WERI-Rb-1 (cell line): Measurements from ENCODE around the gene CAMK2B.
A peak's percentile ranks its signal among the peaks of the same experiment; 100 is the strongest.

ENCODE experiments used
- DNase-seq: peaks from one replicate; pipeline ENCODE4 v3.0.0-alpha.2; 2020
- H3K27ac ChIP-seq: fragments of 250-450 bp; sonication (Bioruptor Pico); 2 replicates; pipeline ENCODE4 v1.5.1; 2020; ENCODE audit warnings: mild to moderate bottlenecking, moderate library complexity
- H3K27me3 ChIP-seq: fragments of 250-450 bp; sonication (Bioruptor Pico); 2 replicates; pipeline ENCODE4 v1.5.1; 2021; ENCODE audit warnings: mild to moderate bottlenecking, low read depth, moderate library complexity; ENCODE audit not compliant: insufficient read depth, severe bottlenecking
- H3K36me3 ChIP-seq: fragments of 250-450 bp; sonication (Bioruptor Pico); 2 replicates; pipeline ENCODE4 v1.5.1; 2020; ENCODE audit warnings: mild to moderate bottlenecking, moderate library complexity
- H3K4me3 ChIP-seq: 2 replicates; pipeline ENCODE4 v1.5.1; 2011; ENCODE audit warnings: low read depth, mild to moderate bottlenecking, control low read depth, low read length
- H3K9me3 ChIP-seq: fragments of 250-450 bp; sonication (Bioruptor Pico); 2 replicates; pipeline ENCODE4 v1.5.1; 2021; ENCODE audit warnings: mild to moderate bottlenecking, moderate library complexity; ENCODE audit not compliant: severe bottlenecking
- CTCF ChIP-seq: IDR thresholded peaks from 2 replicates; pipeline ENCODE4 v1.5.1; 2011; ENCODE audit warnings: low read depth, mild to moderate bottlenecking, control low read depth, inconsistent platforms, low read length

The CAMK2B gene

GRCh38 chr7:44262031-44262430, 63.4 kb downstream of the CAMK2B start:
- DNase-seq = no peak
- H3K4me3 ChIP-seq = no peak overlapping the region
- no peak for TF ChIP-seq CTCF
- H3K27ac ChIP-seq = peak overlapping the region; percentile 84
- no peaks in the 10 kb centered on the region for H3K36me3 ChIP-seq
- H3K9me3 ChIP-seq = no peaks in the 10 kb centered on the region
- H3K27me3 ChIP-seq = no peaks in the 10 kb centered on the region

GRCh38 chr7:44261240-44261639, 64.2 kb downstream of the CAMK2B start:
- Histone ChIP-seq H3K27me3 (no peaks in the 10 kb centered on the region), H3K4me3 (no peak overlapping the region), H3K9me3 (no peaks in the 10 kb centered on the region), H3K27ac (peak overlapping the region; percentile 84), H3K36me3 (no peaks in the 10 kb centered on the region)
- peak; percentile 81 for DNase-seq
- TF ChIP-seq CTCF = peak; percentile 50; the same call in 1 of the 2 replicates

GRCh38 chr7:44259547-44260457, 65.6 kb downstream of the CAMK2B start:
- Histone ChIP-seq H3K36me3 (no peaks in the 10 kb centered on the region), H3K4me3 (no peak overlapping the region), H3K9me3 (no peaks in the 10 kb centered on the region), H3K27ac (peak overlapping the region; percentile 65; the same call in 1 of the 2 replicates), H3K27me3 (no peaks in the 10 kb centered on the region)
- TF ChIP-seq CTCF = no peak
- DNase-seq = no peak

- H3K27ac ChIP-seq = peak overlapping the region; percentile 65
These were observed 66.4 kb downstream of the CAMK2B start for GRCh38 chr7:44258865-44259546.

GRCh38 chr7:44258423-44258760, 67.0 kb downstream of the CAMK2B start:
- H3K27me3 ChIP-seq = no peaks in the 10 kb centered on the region
- H3K4me3 ChIP-seq = no peak overlapping the region
- peak overlapping the region; percentile 65 for H3K27ac ChIP-seq
- no peaks in the 10 kb centered on the region for H3K9me3 ChIP-seq
- no peak for TF ChIP-seq CTCF
- no peak for DNase-seq
- no peaks in the 10 kb centered on the region for H3K36me3 ChIP-seq

More at GRCh38 chr7:44258865-44259546, 66.4 kb downstream of the CAMK2B start:
- H3K36me3 ChIP-seq = no peaks in the 10 kb centered on the region
- no peak for DNase-seq
- H3K4me3 ChIP-seq = no peak overlapping the region
- H3K9me3 ChIP-seq = no peaks in the 10 kb centered on the region
- H3K27me3 ChIP-seq = no peaks in the 10 kb centered on the region
- no peak for TF ChIP-seq CTCF
